Skin of body (tissue), 2 donors: Measurements from ENCODE around the gene F12. TPM values are rescaled to one million over a fixed set of nuclear protein-coding genes. Genes with fewer than 3 reads are reported as not detected.
A peak's percentile ranks its signal among the peaks of the same experiment; 100 is the strongest.

Source experiments
- DNase-seq: peaks from one replicate; lab custom pipeline; 2025; lab: John Stamatoyannopoulos, UW
- total RNA-seq: library from RNA; depleted of rRNA; stranded (reverse); fragments of >200 nt; gene quantifications from one replicate; pipeline ENCODE4 v1.2.3, GENCODE V29; 2014

The F12 gene
- total RNA-seq, 1 donor from 2014 or later = 1.3 TPM

- DNase-seq = no peak
These were observed 5.1 kb upstream of the F12 start for GRCh38 chr5:177414481-177414880.

GRCh38 chr5:177412603-177413233, 3.4 kb upstream of the F12 start:
- DNase-seq = no peak

- DNase-seq = no peak
These were observed 1.2 kb upstream of the F12 start for GRCh38 chr5:177410575-177410974.

GRCh38 chr5:177405805-177406204, 3.6 kb downstream of the F12 start:
- no peak for DNase-seq

- no peak for DNase-seq
These were observed 4.1 kb downstream of the F12 start for GRCh38 chr5:177405312-177405711.

- no peak for DNase-seq
These were observed 4.7 kb downstream of the F12 start for GRCh38 chr5:177404641-177405179.

- DNase-seq = peak; percentile 10
These were observed 5.3 kb downstream of the F12 start for GRCh38 chr5:177403792-177404640.

GRCh38 chr5:177403102-177403791, 6.1 kb downstream of the F12 start:
- no peak for DNase-seq

- DNase-seq = no peak
These were observed 6.9 kb downstream of the F12 start for GRCh38 chr5:177402271-177403043.

GRCh38 chr5:177399997-177400868, 9.1 kb downstream of the F12 start, which contains the start of gene PFN3:
PFN3 (minus strand) TSS chr5:177400661; CDS start chr5:177400576, 85 bp downstream.
- peak; percentile 14 for DNase-seq

GRCh38 chr5:177397875-177398390, 11.4 kb downstream of the F12 start:
- DNase-seq = no peak

- DNase-seq = no peak
These were observed 12.6 kb downstream of the F12 start for GRCh38 chr5:177396807-177397206.

GRCh38 chr5:177396078-177396477, 13.3 kb downstream of the F12 start:
- DNase-seq = no peak

GRCh38 chr5:177393990-177394389, 15.4 kb downstream of the F12 start:
- no peak for DNase-seq

GRCh38 chr5:177393206-177393765, 16.1 kb downstream of the F12 start:
- DNase-seq = no peak

- DNase-seq = no peak
These were observed 16.6 kb downstream of the F12 start for GRCh38 chr5:177392765-177393164.

GRCh38 chr5:177390363-177391300, 18.7 kb downstream of the F12 start:
- peak; percentile 84 for DNase-seq
